GM19023 (cell line): Measurements from ENCODE around the gene RAPGEF2.
A peak's percentile ranks its signal among the peaks of the same experiment; 100 is the strongest.
"Not testable (repeated sequence)": the region's sequence is repeated elsewhere in the genome, so short reads cannot be mapped to it uniquely, and the experiment has no call there.

ENCODE experiments used
- ATAC-seq: cut with Tn5 transposase; IDR thresholded peaks from one replicate; pipeline ENCODE4 v1.9.1; 2021; ENCODE audit warnings: mild to moderate bottlenecking, moderate library complexity; ENCODE audit not compliant: unreplicated experiment

The RAPGEF2 gene

GRCh38 chr4:159353422-159354116, 250.7 kb downstream of the RAPGEF2 start:
- no peak for ATAC-seq

GRCh38 chr4:159355466-159355865, 252.6 kb downstream of the RAPGEF2 start:
- ATAC-seq = no peak

- no peak for ATAC-seq
These were observed 254.5 kb downstream of the RAPGEF2 start for GRCh38 chr4:159357350-159357749.

GRCh38 chr4:159358226-159358625, 255.3 kb downstream of the RAPGEF2 start:
- no peak for ATAC-seq

- no peak for ATAC-seq
These were observed 257.7 kb downstream of the RAPGEF2 start for GRCh38 chr4:159360549-159360948.

GRCh38 chr4:159363361-159363760, 260.5 kb downstream of the RAPGEF2 start:
- ATAC-seq = no peak

- ATAC-seq = no peak
These were observed 264.3 kb downstream of the RAPGEF2 start for GRCh38 chr4:159366966-159367780.

- ATAC-seq = peak; percentile 61
These were observed 264.9 kb downstream of the RAPGEF2 start for GRCh38 chr4:159367781-159368080.

- ATAC-seq = no peak
These were observed 265.4 kb downstream of the RAPGEF2 start for GRCh38 chr4:159368320-159368719.

- ATAC-seq = no peak
These were observed 266.4 kb downstream of the RAPGEF2 start for GRCh38 chr4:159369256-159369655.

GRCh38 chr4:159370286-159370685, 267.4 kb downstream of the RAPGEF2 start:
- ATAC-seq = no peak

- no peak for ATAC-seq
These were observed 272.1 kb downstream of the RAPGEF2 start for GRCh38 chr4:159374749-159375530.

- no peak for ATAC-seq
These were observed 273.4 kb downstream of the RAPGEF2 start for GRCh38 chr4:159376289-159376688.

- no peak for ATAC-seq
These were observed 275.3 kb downstream of the RAPGEF2 start for GRCh38 chr4:159378056-159378616.

- not testable (repeated sequence) for ATAC-seq
These were observed 276.2 kb downstream of the RAPGEF2 start for GRCh38 chr4:159379064-159379463.

GRCh38 chr4:159379836-159380235, 277.0 kb downstream of the RAPGEF2 start:
- no peak for ATAC-seq

GRCh38 chr4:159382856-159383561, 280.1 kb downstream of the RAPGEF2 start:
- peak; percentile 21 for ATAC-seq

GRCh38 chr4:159383562-159383931, 280.7 kb downstream of the RAPGEF2 start:
- no peak for ATAC-seq

GRCh38 chr4:159384017-159384416, 281.1 kb downstream of the RAPGEF2 start:
- no peak for ATAC-seq

GRCh38 chr4:159384632-159385031, 281.8 kb downstream of the RAPGEF2 start:
- ATAC-seq = no peak

GRCh38 chr4:159386620-159387019, 283.7 kb downstream of the RAPGEF2 start:
- ATAC-seq = no peak
